Measurements from ENCODE around the gene UBXN7.

GRCh38 chr3:196419386-196419785 is 12.8 kb downstream of the UBXN7 start:
- TF ChIP-seq POLR2AphosphoS5 (IDR thresholded peaks at IDR 0.05; ENCODE audit: borderline replicate concordance, low read depth, low read length) (no peak), EZH2 (IDR thresholded peaks at IDR 0.05) (no peak)

Measured in SK-N-MC (cell line).